ENCODE measurements around the gene TRAPPC12.
A peak's percentile ranks its signal among the peaks of the same experiment; 100 is the strongest.

The TRAPPC12 gene

DNA sequence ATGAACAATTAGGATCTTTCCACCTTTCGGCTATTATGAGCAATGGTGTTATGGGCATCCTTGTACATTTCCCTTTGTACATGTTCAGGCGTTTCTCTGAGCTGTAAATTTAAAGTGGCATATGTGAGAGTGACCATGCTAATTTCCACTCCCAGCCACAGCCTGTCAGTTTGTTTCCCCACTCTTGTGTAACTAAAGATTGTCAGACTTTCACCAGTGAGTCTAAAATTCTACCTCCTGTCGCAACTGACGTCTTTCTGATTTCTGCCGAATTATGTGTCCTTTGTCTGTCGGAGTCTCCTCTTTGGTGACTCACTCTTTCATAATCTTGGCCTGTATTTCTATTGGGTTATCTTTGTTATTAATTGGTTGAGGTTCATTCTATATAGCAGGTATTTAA lies 50.7 kb downstream of the TRAPPC12 start:
- no peak overlapping the region for H3K4me3 ChIP-seq (ENCODE audit: control insufficient read depth, low read depth, low read length)
- DNase-seq (ENCODE audit: low read depth) = peak; percentile 75
- TF ChIP-seq, protein P1, sequence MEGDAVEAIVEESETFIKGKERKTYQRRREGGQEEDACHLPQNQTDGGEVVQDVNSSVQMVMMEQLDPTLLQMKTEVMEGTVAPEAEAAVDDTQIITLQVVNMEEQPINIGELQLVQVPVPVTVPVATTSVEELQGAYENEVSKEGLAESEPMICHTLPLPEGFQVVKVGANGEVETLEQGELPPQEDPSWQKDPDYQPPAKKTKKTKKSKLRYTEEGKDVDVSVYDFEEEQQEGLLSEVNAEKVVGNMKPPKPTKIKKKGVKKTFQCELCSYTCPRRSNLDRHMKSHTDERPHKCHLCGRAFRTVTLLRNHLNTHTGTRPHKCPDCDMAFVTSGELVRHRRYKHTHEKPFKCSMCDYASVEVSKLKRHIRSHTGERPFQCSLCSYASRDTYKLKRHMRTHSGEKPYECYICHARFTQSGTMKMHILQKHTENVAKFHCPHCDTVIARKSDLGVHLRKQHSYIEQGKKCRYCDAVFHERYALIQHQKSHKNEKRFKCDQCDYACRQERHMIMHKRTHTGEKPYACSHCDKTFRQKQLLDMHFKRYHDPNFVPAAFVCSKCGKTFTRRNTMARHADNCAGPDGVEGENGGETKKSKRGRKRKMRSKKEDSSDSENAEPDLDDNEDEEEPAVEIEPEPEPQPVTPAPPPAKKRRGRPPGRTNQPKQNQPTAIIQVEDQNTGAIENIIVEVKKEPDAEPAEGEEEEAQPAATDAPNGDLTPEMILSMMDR (conservative IDR thresholded peaks at IDR 0.05; ENCODE audit: control insufficient read depth, insufficient read depth, low read depth, low read length) = no peak

DNA sequence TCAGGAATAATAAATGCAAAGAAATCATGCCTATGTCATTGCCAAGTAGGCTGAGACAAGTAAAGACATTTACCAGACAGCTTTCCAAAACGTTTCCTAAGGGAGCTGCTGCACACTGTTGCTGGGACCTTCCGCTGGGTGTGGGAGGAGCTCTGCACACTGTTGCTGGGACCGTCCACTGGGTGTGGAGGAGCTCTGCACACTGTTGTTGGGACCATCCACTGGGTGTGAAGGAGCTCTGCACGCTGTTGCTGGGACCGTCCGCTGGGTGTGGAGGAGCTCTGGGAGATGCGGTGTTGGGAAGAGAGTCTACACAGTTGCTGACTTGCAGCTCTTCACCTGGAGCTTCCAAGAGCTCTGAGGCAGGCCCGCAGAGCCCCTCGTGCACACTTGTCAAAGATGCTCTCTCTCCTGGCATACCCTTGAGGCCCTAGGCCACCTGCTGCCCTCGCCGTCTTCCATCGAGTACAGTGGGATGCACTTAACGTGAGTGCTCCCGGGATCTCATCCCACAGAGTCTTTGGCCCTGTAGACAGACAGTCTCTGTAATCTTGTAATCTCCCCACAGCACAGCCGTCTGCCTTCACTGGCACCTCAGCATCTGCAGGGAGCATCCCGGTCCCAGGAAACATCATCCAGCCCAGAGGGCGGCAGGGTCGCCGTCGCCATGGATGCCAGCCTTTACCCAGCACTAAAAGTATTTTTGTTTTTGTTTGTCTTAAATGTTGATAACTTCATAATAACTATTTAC lies 51.4 kb downstream of the TRAPPC12 start:
- DNase-seq (ENCODE audit: low read depth) = no peak
- TF ChIP-seq, protein P1 (conservative IDR thresholded peaks at IDR 0.05; ENCODE audit: control insufficient read depth, insufficient read depth, low read depth, low read length) = no peak
- no peak overlapping the region for H3K4me3 ChIP-seq (ENCODE audit: control insufficient read depth, low read depth, low read length)

GRCh38 chr2:3432067-3432466 lies 52.6 kb downstream of the TRAPPC12 start:
- no peak for DNase-seq (ENCODE audit: low read depth)
- H3K4me3 ChIP-seq (ENCODE audit: control insufficient read depth, low read depth, low read length) = no peak overlapping the region
- TF ChIP-seq, protein P1 (conservative IDR thresholded peaks at IDR 0.05; ENCODE audit: control insufficient read depth, insufficient read depth, low read depth, low read length) = no peak

GRCh38 chr2:3432693-3433338 lies 53.3 kb downstream of the TRAPPC12 start:
- TF ChIP-seq, protein P1 (conservative IDR thresholded peaks at IDR 0.05; ENCODE audit: control insufficient read depth, insufficient read depth, low read depth, low read length) = no peak
- no peak overlapping the region for H3K4me3 ChIP-seq (ENCODE audit: control insufficient read depth, low read depth, low read length)
- no peak for DNase-seq (ENCODE audit: low read depth)

DNA sequence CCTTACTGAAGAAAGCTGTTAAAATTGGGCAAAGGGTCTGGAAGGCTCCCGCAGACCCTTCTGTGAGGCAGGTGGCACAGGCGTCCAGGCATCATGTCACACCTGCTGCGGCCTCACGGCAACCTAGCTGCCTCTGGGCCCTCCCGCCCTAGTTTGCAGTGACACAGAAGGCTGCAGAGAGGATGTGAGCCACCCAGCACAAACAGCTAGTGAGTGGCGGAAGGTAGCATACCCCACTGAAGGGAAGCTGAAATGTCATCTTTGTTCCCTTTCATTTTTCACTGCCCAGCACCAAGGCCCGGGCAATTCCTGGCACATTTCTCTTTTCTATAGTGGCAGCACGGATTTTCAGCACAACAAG lies 53.8 kb downstream of the TRAPPC12 start:
- TF ChIP-seq, protein P1 (conservative IDR thresholded peaks at IDR 0.05; ENCODE audit: control insufficient read depth, insufficient read depth, low read depth, low read length) = no peak
- no peak overlapping the region for H3K4me3 ChIP-seq (ENCODE audit: control insufficient read depth, low read depth, low read length)

DNA sequence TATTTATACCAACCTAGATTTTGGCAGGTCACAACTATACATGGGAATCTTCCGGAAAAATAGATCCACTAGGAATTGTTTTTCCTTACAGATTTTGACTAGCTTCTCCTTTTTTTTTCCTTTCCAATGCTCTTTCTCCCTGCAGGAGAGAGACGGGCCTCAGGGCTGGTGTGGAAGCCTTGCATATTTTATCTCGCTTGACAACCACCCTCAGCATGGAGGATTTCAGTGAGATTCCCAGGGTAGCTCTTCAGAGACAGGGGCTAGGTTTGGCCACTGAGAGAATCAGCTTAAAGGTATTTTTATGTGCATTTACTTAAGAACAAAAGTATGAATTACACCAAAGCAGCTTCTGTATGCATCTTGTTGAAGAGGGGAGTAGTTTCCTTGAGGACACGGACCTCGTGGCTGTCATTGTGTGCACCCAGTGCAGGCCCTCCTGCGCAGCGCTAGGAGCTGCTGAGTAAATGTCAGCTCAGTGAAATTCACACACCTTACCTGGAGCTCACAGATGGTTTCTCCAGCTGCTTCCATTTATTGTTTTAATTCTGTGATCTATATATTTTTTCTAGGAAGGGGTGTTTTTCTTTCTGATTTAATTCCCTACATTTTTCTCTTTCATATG lies 54.4 kb downstream of the TRAPPC12 start:
- TF ChIP-seq, protein P1 (conservative IDR thresholded peaks at IDR 0.05; ENCODE audit: control insufficient read depth, insufficient read depth, low read depth, low read length) = no peak
- DNase-seq (ENCODE audit: low read depth) = no peak
- H3K4me3 ChIP-seq (ENCODE audit: control insufficient read depth, low read depth, low read length) = no peak overlapping the region

More for the DNA sequence above, 53.8 kb downstream of the TRAPPC12 start:
- DNase-seq (ENCODE audit: low read depth) = no peak

Data from fibroblast of mammary gland (primary cell).